Skeletal muscle satellite cell (primary cell): ENCODE measurements around the gene NATD1.
"Not testable (repeated sequence)": the region's sequence is repeated elsewhere in the genome, so short reads cannot be mapped to it uniquely, and the experiment has no call there.

Source experiments
- H3K27me3 ChIP-seq: 2 replicates; pipeline ENCODE4 v1.7.0; 2013; ENCODE audit warnings: low read length; ENCODE audit not compliant: control insufficient read depth, insufficient read depth
- H3K36me3 ChIP-seq: 2 replicates; pipeline ENCODE4 v1.7.0; 2013; ENCODE audit warnings: mild to moderate bottlenecking, control low read depth, low read length; ENCODE audit not compliant: insufficient read depth
- H3K4me1 ChIP-seq: 2 replicates; pipeline ENCODE4 v1.7.0; 2013; ENCODE audit warnings: low read length; ENCODE audit not compliant: control insufficient read depth, insufficient read depth
- H3K4me2 ChIP-seq: 2 replicates; pipeline ENCODE4 v1.7.0; 2013; ENCODE audit warnings: mild to moderate bottlenecking, low read length
- H3K4me3 ChIP-seq: 2 replicates; pipeline ENCODE4 v1.7.0; 2013; ENCODE audit warnings: low read length
- H3K9ac ChIP-seq: 2 replicates; pipeline ENCODE4 v1.7.0; 2013; ENCODE audit warnings: mild to moderate bottlenecking, low read depth, low read length, moderate library complexity
- H3K9me3 ChIP-seq: replicated peaks from 2 replicates; pipeline ENCODE4 v1.7.0; 2013; ENCODE audit warnings: mild to moderate bottlenecking, control low read depth, low read length

The NATD1 gene

DNA sequence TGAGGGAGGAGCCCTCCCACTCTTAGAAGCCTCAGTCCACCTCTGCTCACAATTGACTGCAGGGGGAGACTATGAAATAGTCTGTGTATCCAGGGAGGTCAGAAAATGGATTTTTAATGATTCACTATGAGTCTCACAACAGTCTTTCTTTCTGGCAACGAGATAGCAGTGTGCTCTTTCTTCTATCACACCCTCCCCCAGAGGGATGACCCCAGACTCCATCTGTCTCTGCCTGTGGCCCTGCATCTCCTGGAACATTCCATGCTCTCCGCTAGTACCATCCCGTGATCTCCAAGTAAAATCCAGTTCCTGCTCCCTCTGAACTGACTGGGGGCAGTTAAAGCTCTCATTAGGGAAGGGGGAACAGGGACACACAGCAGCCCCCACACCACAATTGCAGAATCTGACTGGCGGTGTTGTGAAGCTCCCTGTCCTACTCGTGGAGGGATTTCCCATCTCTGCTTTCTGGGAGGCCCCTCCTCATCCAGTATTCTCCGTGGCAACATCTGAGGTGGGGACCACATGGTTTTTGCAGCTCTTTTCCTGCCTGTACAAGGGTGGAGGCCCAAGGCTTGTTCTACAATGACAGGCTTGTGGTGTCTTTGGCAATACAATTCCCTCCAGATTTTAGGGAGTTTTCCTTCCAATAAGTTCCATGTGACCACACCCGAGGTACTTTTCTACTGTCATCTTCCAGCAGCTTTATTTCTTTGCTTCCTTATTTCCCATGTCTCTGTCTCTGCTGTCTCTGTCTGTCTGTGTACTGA lies 19.4 kb downstream of the NATD1 start:
- no peak overlapping the region for H3K9ac ChIP-seq
- no peaks in the 10 kb centered on the region for H3K27me3 ChIP-seq
- no peaks in the 10 kb centered on the region for H3K9me3 ChIP-seq
- no peak overlapping the region for H3K4me2 ChIP-seq
- no peak overlapping the region for H3K4me3 ChIP-seq
- no peaks in the 10 kb centered on the region for H3K4me1 ChIP-seq
- H3K36me3 ChIP-seq, result no peaks in the 10 kb centered on the region

DNA sequence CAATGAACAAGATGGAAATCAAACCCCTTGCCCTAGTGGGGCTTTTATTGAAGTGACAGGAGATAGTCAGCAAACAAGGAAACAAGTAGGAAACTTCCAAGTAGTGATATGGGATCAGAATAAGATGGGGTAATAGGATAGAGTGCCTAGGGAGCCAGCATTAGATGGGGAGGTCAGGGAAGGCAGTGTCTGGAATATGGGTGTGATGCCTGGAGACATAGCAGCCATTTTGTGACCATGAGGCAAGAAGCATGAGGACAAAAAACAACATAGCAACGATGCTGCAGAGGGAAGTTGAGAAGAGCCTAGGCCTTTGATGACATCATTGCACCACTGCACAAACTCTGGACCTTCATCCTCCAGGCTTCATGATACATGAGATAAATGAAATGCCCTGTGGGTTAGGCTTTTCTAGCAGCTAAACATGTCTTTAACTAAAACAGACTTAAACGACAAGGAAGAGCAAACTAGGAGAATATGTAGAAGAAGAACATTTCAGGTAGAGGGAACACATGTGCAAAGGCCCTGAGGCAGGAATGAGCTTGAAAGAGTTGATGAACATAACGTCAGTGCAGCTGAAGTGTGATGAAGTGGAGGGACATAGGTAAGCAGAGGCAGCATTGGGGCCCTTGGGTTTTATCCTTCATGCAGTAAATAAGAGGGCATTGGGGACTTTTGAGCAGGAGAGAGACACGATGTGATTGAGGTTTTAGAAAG lies 21.0 kb downstream of the NATD1 start:
- Histone ChIP-seq H3K27me3 (no peaks in the 10 kb centered on the region), H3K4me3 (no peak overlapping the region), H3K4me1 (no peaks in the 10 kb centered on the region), H3K9me3 (no peaks in the 10 kb centered on the region), H3K36me3 (no peaks in the 10 kb centered on the region), H3K9ac (no peak overlapping the region), H3K4me2 (no peak overlapping the region)

DNA sequence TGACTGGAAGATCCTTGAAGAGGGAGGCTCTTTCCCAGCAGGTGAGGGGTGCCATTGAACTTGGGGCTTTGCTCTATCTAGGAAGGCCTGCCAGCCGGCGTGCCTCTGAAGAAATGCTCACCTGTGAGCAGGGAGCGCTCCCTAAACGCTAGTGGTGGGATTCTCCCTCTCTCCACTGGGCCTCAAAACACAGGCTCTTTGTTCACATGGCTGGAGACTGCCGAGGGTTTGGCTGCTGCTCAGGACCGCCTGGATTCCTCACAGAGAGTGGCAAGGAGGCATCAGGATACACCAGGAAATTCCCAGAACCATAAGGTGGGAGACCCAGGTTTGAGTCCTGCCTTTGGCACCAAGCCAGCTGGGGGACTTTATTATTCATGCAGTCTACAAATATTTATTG lies 21.7 kb downstream of the NATD1 start:
- Histone ChIP-seq H3K9ac (no peak overlapping the region), H3K27me3 (no peaks in the 10 kb centered on the region), H3K4me3 (no peak overlapping the region), H3K9me3 (no peaks in the 10 kb centered on the region), H3K4me1 (no peaks in the 10 kb centered on the region), H3K36me3 (no peaks in the 10 kb centered on the region), H3K4me2 (no peak overlapping the region)

DNA sequence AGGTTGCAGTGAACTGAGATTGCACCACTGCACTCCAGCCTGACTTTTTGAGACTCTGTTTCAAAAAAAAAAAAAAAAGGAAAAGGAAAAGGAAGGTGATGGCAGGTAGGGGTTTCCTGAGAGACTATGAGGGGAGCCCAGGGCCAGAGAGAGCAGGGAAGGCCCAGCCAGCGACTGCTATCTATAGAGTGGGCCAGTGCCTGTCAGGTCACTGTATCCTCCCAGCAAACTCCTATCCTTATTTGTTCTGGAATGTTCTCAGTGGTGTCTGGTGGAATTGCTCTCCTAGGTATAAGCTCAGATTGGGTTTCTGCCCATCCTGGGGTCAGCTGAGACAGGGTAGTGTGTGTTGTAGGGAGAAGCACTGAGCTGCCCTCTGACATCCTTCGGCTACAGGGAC lies 24.4 kb downstream of the NATD1 start:
- no peaks in the 10 kb centered on the region for H3K4me1 ChIP-seq
- no peaks in the 10 kb centered on the region for H3K36me3 ChIP-seq
- no peak overlapping the region for H3K4me2 ChIP-seq
- H3K9ac ChIP-seq, result no peak overlapping the region
- H3K9me3 ChIP-seq, result no peaks in the 10 kb centered on the region
- no peaks in the 10 kb centered on the region for H3K27me3 ChIP-seq
- no peak overlapping the region for H3K4me3 ChIP-seq

DNA sequence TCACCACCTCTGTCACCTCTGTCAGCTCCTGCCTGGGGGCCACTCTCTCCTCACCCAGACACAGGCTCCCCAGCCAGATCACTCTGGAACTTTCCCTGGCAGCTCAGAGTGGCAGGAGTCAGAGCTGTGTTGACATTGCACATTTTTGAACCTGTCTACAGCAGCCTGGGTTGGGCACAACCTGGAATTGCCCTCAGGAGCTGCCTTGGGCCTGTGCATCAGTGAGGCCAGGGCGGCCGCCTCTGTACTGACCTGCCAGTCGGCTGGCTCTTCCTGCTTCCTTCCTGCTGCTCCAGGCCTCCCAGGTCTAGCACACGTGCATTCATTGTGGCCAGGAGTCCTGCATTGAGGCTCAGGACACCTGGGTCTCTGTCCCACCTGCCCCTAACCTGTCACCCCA lies 25.1 kb downstream of the NATD1 start:
- H3K4me1 ChIP-seq, result no peaks in the 10 kb centered on the region
- H3K4me2 ChIP-seq, result no peak overlapping the region
- no peaks in the 10 kb centered on the region for H3K9me3 ChIP-seq
- no peak overlapping the region for H3K9ac ChIP-seq
- no peaks in the 10 kb centered on the region for H3K27me3 ChIP-seq
- H3K4me3 ChIP-seq, result no peak overlapping the region
- H3K36me3 ChIP-seq, result no peaks in the 10 kb centered on the region

DNA sequence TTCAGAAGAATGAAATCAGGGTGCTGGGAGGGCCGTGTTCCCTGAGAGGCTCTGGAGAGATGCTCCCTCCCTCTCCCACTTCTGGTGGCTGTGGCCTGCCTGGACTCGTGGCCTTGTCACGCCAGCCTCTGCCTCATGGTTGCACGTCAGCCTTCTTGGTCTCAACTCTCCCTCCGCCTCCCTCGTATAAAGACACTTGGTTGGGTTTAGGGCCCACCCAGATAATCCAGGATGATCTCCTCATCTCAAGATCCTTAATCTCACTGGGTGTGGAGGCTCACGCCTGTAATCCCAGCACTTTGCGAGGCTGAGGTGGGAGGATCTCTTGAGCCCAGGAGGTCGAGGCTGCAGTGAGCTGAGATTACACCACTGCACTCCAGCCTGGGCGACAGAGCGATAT lies 25.9 kb downstream of the NATD1 start:
- not testable (repeated sequence) for H3K4me3 ChIP-seq, H3K27me3 ChIP-seq, H3K36me3 ChIP-seq, H3K9me3 ChIP-seq, H3K4me1 ChIP-seq, H3K9ac ChIP-seq, H3K4me2 ChIP-seq

DNA sequence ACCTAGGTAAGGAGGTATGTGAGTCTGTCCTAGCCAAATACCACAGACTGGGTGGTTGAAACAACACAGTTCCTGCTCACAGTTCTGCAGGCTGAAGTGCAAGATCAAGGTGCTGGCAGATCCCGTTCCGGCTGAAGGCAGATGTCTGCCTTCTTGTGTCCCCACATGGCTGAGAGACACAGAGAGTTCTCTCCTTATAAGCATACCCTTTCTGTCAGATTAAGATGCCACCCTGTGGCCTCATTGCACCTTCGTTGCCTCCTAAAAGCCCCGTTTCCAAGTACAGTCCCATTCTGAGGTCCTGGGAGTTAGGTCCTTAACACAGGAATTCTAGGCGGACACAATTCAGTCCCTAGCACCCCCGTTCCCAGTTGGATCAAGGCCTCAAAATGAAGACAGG lies 30.1 kb downstream of the NATD1 start:
- no peaks in the 10 kb centered on the region for H3K4me1 ChIP-seq
- no peak overlapping the region for H3K4me2 ChIP-seq
- H3K9ac ChIP-seq, result no peak overlapping the region
- no peaks in the 10 kb centered on the region for H3K36me3 ChIP-seq
- H3K4me3 ChIP-seq, result no peak overlapping the region
- no peaks in the 10 kb centered on the region for H3K9me3 ChIP-seq
- H3K27me3 ChIP-seq, result no peaks in the 10 kb centered on the region

DNA sequence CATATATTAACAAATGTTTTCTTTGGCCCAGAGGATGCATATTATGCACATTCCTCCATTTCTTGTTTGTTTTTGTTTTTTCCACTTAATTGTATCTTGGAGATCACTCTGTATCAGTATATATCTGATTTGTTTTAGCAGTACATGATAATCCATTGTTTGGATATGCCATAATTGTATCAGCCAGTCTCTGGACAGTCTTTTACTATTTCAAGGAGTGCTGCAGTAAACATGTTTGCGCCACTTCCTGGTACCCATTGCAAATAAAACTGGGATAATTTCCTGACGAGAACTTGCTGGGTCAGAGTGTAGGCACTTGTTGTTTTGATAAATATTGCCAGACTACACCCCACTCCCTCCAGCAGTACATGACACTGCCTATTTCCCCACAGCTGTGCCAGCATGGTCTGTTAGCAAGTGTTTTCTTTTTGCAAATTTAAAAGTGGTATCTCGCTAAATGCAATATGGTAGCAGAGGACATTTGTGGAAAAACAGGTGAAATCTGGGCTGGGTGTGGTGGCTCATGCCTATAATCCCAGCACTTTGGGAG lies 34.3 kb downstream of the NATD1 start:
- H3K9me3 ChIP-seq, result no peaks in the 10 kb centered on the region
- peaks cover 9% of the 10 kb centered on the region for H3K4me1 ChIP-seq
- H3K9ac ChIP-seq, result no peak overlapping the region
- H3K36me3 ChIP-seq, result no peaks in the 10 kb centered on the region
- H3K27me3 ChIP-seq, result no peaks in the 10 kb centered on the region
- no peak overlapping the region for H3K4me2 ChIP-seq
- no peak overlapping the region for H3K4me3 ChIP-seq

DNA sequence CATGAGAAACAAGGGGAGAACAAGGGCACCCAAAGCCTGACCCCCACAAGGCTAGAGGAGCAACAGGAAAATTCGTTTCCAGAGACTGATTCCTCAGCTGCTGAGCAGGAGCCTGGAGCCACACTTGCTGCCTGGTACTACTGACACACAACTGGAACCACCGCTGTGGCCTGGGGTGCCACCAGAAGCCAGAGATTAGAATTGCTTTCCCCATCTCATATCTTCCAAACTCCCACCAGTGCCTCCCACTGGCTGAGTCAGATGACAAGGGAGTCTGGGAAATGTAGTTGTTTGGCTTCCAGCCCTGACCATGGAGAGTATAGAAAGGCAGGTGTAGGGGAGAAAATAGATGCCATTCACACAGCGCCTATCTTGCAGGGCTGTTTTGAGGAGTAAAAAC lies 35.1 kb downstream of the NATD1 start:
- Histone ChIP-seq H3K9ac (no peak overlapping the region), H3K4me3 (no peak overlapping the region), H3K9me3 (no peaks in the 10 kb centered on the region), H3K27me3 (no peaks in the 10 kb centered on the region), H3K4me2 (no peak overlapping the region), H3K36me3 (no peaks in the 10 kb centered on the region), H3K4me1 (peaks cover 9% of the 10 kb centered on the region)

DNA sequence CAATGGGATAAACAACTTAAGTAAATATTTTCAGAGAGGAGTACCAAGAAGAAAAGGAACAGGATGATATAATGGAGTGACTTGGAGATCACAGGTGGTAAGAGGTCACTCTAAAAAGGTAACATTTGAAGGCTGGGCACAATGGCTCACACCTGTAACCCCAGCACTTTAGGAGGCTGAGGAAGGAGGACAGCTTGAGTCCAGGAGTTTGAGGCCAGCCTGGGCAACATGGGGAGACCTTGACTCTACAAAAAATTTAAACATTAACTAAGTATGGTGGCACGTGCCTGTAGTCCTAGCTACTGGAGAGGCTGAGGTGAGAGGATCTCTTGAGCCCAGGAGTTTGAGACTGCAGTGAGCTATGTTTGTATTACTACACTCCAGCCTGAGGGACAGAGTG lies 35.9 kb downstream of the NATD1 start:
- Histone ChIP-seq H3K36me3 (no peaks in the 10 kb centered on the region), H3K4me1 (peaks cover 16% of the 10 kb centered on the region), H3K9ac (no peak overlapping the region), H3K4me3 (no peak overlapping the region), H3K27me3 (no peaks in the 10 kb centered on the region), H3K9me3 (no peaks in the 10 kb centered on the region), H3K4me2 (no peak overlapping the region)

DNA sequence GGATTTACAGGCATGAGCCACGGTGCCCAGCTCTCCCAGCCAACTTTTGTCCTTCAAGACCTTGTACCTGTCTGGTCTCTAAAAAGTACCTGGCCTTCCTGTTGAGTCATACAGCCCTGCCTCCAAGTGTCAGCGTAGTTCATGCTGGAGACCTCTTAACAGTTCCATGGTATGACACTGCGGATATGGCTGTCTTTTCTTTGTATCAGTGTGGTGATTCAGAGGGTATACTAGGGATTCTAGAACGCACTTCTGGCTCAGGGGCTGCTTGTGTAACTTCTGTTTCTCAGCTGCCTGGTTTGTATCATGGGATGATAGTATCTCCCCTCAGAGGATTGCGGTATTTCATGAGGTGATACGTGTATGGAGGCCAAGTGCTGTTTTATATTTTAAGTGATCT lies 37.3 kb downstream of the NATD1 start:
- Histone ChIP-seq H3K36me3 (peaks cover 3% of the 10 kb centered on the region), H3K4me2 (no peak overlapping the region), H3K9ac (no peak overlapping the region), H3K9me3 (no peaks in the 10 kb centered on the region), H3K4me3 (no peak overlapping the region), H3K27me3 (no peaks in the 10 kb centered on the region), H3K4me1 (peaks cover 30% of the 10 kb centered on the region)
